OCI-M1 (cell line): Measurements from ENCODE around the gene RFX2.
"Not testable (repeated sequence)": the region's sequence is repeated elsewhere in the genome, so short reads cannot be mapped to it uniquely, and the experiment has no call there.

ENCODE experiments used
- DNase-seq: peaks from one replicate; lab custom pipeline; 2025; lab: John Stamatoyannopoulos, UW

Gene RFX2

DNA sequence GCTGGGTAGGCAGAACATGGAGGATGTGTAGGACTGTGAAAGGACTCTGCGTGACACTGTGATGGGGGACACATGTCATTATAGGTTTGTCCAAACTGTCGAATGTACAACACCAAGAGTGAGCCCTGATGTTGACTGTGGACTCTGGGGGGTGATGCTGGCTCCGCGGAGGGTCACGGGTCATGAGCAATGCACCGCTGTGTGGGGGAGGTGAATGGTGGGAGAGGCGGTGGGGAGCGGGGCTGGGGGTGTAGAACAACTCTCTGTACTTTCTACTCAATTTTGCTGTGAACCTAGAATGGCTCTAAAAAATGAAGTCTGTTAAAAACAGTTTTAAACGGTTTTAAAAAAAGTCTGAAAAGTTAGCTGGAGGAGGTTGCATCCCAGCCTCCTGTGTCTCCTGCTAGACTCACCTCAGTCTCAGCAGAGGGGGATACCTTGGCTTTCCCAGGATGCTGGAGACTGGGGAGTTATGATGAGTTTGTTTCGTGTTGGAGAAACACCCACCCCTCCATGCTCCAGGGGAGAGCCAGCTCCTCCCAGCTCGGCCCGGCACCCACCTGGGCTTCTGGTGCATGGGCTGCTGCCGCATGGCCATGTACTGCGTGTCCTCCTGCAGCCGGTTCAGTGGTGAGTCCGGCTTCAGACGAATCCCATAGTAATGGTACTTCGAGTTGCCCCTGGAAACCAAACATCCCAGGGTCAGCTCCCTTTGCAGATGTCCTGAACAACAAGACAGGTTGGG, 97.7 kb downstream of the RFX2 start:
- DNase-seq, result no peak

GRCh38 chr19:6011794-6012193, 98.5 kb downstream of the RFX2 start:
- no peak for DNase-seq

DNA sequence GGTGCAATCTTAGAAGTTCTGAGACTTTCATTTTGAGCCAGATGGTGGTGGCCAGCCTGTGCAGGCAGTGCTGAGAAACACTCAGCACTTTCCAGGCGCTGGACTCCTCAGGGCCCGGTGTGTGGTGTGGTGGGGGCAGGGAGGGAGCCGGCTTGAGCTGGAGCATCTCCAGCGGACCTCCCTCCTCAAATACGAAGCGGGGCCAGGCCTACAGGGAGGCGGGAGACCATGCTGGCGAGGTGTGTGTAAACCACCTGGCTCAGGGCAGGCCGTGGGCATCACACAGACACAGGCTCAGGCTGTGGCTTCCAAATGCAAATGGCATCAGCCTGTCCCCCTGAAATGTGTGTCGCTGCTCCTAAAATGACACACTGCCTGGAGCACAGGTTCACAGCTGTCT, 99.1 kb downstream of the RFX2 start:
- DNase-seq, result no peak

- DNase-seq, result no peak
Observed at GRCh38 chr19:6010107-6010506, 100.2 kb downstream of the RFX2 start.

DNA sequence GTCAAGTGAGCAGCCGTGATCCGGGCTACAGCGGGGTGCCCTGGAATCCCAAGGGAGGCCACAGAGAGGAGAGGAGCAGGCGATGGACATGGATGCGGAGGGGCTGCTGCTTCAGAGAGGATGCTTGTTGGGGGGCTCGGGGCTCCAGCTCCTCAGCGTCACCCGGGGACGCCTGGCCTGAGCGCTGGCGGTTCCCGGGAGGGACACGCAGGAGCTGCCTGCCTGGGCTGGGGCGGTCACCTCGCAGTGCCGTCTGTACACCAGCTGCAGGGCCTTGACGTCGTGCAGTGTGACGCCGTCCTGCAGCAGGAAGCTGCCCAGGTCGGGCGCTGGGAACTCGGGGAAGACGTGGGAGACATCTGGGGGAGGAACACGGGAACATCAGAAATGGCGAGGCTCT, 102.4 kb downstream of the RFX2 start:
- DNase-seq, result no peak

GRCh38 chr19:6006896-6007295, 103.4 kb downstream of the RFX2 start:
- DNase-seq, result no peak

DNA sequence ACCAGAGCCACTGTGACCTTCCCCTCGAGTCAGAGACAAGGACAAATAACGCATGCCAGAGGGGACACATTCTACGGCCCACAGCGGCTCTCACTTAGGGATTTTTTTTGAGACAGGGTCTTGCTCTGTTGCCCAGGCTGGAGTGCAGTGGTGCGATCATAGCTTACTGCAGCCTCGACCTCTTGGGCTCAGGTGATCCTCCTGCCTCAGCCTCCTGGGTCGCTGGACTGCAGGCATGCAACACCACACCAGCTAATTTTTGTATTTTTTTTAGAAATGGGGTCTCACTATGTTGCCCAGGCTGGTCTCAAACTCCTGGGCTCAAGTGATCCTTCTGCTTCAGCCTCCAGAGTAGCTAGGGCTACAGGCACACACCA, 104.2 kb downstream of the RFX2 start:
- DNase-seq, result not testable (repeated sequence)

GRCh38 chr19:6005321-6006069, 104.8 kb downstream of the RFX2 start:
- no peak for DNase-seq

GRCh38 chr19:6003976-6004375, 106.3 kb downstream of the RFX2 start:
- DNase-seq, result no peak

DNA sequence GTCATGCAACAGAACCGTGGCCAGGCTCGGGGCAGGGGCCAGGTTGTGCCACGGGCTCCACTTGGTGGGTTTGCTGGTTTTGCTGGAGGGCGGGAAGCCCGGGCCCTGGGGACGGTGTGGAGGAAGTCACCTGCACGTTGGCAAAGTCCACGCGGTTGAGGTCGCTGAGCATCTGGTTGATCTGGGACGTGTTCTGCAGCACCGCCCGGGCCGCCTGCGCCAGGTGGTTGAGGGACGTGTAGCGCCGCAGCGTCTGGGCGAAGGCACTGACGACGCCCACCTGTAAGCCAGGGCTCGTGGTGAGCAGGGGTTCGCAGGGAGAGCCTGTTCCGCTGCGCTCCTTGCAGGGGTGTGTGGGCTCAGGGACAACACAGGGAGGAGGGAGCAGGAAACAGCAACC, 107.7 kb downstream of the RFX2 start:
- DNase-seq, result no peak

- no peak for DNase-seq
Observed at GRCh38 chr19:6000228-6000847, 110.0 kb downstream of the RFX2 start.

GRCh38 chr19:5999693-6000092, 110.6 kb downstream of the RFX2 start:
- DNase-seq, result no peak

GRCh38 chr19:5997371-5997770, 112.9 kb downstream of the RFX2 start:
- DNase-seq, result no peak

GRCh38 chr19:5996623-5997320, 113.5 kb downstream of the RFX2 start:
- DNase-seq, result no peak

GRCh38 chr19:5996102-5996501, 114.2 kb downstream of the RFX2 start:
- DNase-seq, result no peak

GRCh38 chr19:5995606-5996005, 114.7 kb downstream of the RFX2 start:
- DNase-seq, result no peak

GRCh38 chr19:5994405-5995165, 115.7 kb downstream of the RFX2 start:
- no peak for DNase-seq

DNA sequence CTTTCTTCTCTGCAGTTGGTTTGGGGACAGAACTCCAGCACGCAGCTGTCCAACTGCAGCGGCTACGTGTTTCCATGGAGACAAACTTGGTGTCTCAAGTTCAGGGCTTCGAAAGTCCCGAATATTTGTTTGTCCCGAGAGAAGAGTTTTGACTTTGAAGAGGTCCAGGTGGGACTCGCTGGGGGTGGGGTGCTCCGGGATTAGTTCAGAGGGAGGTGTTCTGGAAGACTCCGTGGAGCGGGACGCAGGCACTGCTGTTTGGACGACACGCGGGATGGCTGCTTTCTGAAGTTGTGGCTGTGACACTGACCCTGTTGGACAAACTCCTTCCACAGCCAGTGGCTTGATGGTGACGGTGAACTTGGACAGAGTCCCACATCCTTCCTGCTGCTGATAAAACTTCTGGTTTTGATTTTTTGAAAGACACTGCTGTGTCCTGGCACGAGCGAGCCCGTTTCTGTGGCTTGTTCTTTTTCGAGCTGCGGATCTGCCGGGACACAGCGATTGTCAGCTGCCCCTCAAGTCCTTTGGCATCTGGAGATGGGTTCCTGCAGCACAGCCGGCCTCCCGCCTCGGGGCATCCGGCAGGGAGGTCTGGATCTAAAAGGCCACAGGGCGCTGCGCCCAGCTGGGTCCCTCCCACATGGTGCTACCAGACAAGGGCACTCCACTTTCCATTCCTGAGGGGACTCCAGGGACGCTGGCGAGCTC, 116.5 kb downstream of the RFX2 start:
- no peak for DNase-seq

- DNase-seq, result no peak
Observed at GRCh38 chr19:5993201-5993600, 117.1 kb downstream of the RFX2 start.

- no peak for DNase-seq
Observed at GRCh38 chr19:5992756-5993155, 117.5 kb downstream of the RFX2 start.

- no peak for DNase-seq
Observed at GRCh38 chr19:5991244-5991838, 119.0 kb downstream of the RFX2 start.
